HG02798 (cell line): ENCODE data around the gene TNFRSF21.
"Not testable (repeated sequence)": the region's sequence is repeated elsewhere in the genome, so short reads cannot be mapped to it uniquely, and the experiment has no call there.

ENCODE experiments used
- ATAC-seq: cut with Tn5 transposase; IDR thresholded peaks from one replicate; pipeline ENCODE4 v1.9.1; 2021; ENCODE audit warnings: mild to moderate bottlenecking; ENCODE audit not compliant: unreplicated experiment, poor library complexity

The TNFRSF21 gene

DNA sequence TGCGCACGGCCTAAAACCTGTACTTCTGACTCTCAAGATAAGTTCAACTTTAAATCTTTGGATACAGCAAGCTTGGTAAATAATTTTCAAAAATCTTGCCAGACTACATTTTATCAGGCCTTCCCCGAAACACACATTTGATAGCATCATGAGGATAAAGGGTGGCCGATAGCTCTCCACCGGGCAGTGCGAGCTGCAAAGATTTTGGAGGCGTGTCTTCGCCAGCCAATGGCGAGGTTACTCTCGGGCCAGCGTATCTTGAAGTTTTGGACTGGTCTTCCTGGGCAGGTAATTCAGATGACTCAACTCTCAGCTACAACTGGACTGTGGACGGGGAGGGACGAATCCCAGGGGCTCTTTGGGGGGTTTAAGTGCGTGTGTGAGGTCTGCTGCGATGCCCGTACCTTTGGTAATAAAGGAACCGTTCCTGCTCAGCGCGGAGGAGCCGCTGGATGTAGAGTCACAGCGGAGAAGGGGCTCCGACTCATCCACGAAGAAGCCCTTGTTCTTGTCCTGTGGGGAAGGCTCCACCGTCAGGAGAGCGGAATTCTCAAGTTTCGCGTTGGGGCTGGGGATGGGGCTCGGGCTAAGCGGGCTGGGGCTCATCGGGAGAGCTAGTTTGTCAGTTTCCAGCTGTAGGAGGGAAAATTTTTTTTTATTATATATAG lies 75.3 kb downstream of the TNFRSF21 start:
- ATAC-seq, result no peak

DNA sequence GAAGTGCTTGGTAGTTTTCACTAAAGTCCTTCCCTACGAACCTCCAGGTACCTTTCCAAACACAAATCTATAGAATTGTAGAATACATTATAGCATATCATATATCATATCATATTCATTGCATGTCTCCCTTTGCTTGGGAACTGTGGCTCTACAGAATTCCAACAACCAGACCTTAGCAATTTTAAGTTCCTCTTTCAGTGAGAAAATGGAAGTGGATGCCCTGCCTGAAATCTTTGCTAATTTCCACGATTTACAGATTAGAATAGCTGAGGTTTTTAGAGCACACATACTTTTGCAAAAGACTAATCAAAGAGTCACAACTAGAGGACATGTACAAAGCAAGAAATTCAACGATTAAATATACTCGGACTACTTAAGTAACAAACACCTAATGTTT lies 78.6 kb downstream of the TNFRSF21 start:
- no peak for ATAC-seq

DNA sequence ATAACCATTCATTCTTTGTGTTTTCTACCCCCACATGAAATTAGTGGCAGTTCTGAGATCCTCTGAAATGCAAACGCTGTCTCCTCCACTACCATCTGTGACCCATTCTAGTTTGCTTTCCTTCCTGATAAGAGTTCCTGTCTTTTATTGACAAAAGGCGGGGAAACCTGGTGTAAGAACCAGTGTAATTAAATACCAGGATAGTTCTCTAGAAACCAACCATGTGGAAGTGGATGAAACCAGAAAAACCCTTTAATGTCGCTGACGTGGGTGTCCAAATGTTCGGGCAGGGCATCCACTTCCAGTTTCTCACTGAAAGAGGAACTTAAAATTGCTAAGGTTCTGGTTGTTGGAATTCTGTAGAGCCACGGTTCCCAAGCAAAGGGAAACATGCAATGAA lies 79.1 kb downstream of the TNFRSF21 start:
- ATAC-seq, result no peak

DNA sequence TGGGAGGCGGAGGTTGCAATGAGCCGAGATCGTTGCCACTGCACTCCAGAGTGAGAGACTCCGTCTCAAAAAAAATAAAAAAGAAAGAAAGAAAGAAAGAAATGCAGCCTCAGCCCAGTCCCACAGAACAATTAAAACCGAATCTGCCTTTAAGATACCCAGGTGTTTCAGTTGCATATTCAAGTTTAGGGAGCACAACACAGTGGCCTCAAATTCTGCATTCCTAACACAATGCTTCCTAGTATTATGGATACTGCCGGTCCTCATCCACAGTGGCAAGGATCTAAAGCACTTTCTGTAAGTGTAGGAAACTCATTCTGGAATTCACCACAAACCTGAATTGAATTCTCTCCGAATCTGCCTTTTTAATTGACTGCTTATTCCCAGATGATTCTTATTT lies 80.5 kb downstream of the TNFRSF21 start:
- ATAC-seq, result no peak

DNA sequence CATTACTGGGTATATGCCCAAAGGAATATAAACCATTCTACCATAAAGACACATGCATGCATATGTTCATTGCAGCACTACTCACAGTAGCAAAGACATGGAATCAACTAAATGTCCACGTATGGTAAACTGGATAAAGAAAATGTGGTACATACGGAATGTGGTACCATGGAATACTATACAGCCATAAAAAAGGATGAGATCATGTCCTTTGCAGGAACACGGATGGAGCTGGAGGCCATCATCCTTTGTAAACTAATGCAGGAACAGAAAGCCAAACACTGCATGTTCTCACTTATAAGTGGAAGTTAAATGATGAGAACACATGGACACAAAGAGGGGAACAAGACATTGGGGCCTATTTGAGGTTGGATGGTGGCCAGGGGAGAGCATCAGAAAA lies 81.6 kb downstream of the TNFRSF21 start:
- not testable (repeated sequence) for ATAC-seq

DNA sequence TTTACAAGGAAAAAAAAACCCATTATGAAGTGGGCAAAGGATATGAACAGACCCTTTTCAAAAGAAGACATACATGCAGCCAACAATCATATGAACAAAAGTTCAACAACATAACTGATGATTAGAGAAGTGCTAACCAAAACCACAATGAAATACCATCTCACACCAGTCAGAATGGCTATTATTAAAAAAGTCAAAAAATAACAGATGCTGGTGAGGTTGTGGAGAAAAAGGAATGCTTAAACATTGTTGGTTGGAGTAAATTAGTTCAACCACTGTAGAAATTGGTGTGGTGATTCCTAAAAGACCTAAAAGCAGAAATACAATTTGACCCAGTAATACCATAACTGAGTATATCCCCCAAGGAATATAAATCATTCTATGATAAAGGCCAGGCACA lies 86.5 kb downstream of the TNFRSF21 start:
- not testable (repeated sequence) for ATAC-seq

DNA sequence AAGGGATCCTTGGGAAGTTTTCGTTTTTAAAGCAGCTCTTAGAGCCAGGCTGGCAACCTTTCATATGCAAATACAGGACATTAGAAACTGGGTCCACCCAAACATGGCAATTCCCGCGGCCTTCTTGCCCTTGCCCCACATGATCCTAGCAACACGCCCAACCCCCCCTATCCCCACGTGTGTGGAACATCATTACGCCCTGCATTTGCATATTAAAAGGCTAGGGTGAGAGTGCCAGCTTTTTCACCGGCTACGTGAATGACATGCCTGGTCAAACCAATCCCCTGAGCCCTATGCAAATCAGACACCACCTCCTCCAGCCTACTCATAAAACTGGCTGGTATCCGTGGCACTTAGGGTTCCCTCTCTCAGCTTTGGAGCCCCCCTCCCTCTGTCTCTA lies 88.1 kb downstream of the TNFRSF21 start:
- no peak for ATAC-seq

DNA sequence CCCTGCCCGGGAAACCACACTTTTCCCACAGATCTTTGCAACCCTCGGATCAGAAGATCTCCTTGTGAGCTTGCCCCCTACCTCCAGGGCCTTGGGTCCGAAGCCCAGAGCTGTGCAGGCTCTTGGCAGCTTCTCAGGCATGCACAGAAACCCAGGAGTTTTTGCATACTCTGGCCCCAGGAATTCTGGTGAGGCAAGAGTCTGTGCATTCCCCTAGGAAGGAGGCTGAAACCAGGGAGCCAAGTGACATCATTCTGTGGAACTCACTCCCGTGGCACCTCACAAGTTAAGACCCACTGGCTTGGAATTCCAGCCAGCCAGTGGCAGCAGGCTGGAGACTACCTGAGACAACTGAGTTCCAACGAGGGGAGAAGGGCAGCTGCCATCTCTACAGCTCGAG lies 100.1 kb downstream of the TNFRSF21 start:
- ATAC-seq, result no peak

DNA sequence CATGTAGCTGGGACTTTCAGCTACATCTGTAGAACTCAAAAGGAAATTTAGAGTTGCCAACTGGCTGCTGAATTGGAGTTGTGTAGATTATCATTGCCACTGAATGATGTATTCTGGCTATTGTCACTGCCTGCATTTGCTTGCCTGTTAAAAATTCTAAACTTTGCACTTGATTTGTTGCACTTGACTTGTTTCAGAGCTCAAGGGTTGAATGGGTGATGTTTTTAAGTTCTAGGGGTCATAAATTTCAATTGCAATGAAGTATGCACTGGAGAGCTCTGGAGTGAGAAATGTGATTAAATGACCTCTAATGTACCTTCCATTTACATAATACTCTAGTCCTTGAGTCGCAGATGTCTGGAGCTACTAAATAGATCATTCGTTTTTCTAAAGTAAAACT lies 102.4 kb downstream of the TNFRSF21 start:
- no peak for ATAC-seq

DNA sequence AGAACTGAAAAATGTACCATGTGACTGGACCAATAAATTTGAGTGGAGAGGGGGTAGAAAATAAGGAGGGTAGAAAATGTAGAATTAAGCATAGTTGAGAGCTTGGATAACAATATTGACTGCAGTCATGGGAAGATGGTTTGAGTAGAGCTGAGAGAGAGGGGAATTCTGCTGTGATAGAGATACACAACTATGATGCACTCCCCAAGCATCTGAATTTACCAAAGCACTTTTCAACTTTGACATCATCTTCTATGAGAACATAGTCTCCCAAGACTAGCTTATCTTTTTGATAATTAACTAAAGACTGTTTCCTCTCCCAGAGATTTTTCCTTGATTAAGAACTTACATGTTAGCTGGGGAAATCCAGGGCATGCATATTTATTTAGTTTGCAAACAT lies 103.1 kb downstream of the TNFRSF21 start:
- no peak for ATAC-seq

DNA sequence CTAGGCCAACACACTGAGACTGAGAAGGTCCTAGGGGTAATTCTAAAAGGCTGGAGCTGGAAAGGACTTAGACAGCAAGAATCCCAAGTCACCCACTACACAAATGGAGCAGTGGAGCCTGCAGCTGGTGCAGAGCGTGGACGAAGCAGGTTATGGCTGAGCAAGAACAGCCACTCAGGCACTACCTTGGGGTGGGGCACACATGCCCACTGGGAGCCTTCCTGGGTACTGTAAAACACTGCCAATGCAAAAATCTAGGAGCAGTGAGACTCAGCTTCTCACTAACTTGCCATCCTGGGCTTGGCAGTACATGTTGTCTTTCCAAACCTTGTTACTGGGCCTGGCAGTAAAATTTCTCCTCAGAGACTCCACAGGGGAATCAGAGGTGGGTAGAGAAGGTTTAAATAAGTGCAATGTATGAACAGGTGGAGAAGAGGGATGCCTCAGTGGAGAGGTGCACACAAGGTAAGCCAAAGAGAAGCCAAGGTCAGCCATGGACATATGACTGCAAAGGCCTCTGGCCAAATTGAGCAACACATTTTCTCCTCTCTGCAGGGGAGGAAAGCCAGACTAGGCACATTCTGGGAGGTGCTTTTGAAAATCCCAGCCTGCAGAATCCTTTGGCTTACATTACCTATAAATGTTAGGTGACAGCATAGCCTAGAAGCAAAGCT lies 105.6 kb downstream of the TNFRSF21 start:
- ATAC-seq, result no peak

DNA sequence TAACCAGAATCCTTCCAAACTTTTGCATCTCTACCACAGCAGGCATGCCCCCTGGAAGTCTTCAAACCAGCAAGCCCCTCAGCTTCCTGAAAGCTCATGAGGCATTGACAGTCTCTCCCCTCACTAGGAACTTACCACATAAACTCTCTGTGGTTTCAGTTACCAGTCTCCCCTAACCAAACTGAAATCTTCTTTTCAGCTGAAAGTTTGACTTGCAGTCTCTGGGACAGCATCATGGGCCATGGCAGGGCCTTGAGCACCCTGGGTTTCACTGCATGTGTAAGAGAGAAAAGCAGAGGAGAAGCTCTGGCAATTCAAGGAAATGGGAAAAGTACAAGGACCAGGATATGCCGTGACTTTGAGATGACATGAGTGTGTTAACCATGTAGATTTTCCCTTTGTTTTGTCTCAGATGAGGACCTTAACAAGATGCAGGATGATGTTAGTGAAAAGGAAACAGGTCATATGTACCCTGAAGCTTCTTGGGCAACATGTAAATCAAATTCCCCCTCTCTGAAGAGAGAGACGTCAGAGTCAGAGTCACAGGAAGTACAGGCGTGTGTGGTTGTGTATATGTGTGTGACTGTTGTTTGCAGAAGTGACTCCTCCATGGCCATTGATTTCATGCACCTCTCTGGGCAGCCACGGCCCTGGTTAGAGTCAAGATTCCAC lies 106.3 kb downstream of the TNFRSF21 start:
- peak; percentile 87 for ATAC-seq

DNA sequence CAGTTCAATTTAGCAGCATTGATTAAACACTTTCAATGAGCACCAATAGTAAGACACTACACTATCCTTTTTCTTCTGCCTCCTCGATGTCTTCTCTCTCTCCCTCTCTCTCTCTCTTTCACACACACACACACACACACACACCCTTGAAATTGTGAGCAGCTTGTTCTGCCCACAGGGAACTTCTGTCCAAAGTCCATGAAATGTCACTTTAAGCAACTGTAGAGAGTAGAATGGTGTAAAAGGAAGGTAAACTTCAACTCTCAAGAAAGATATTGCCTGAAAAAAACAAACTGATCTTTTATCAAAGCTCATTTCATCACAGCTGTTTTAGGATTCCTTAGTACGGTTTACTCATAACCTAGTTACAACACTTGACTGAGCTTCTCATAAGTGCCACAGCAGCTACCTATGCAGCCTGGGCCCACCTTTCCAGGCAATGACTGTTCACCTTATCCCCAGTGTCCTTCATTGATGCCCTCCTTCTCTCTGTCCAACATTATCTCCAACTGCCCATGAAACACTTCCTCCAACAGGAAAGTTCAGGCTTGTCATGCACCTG lies 107.0 kb downstream of the TNFRSF21 start:
- ATAC-seq, result no peak

DNA sequence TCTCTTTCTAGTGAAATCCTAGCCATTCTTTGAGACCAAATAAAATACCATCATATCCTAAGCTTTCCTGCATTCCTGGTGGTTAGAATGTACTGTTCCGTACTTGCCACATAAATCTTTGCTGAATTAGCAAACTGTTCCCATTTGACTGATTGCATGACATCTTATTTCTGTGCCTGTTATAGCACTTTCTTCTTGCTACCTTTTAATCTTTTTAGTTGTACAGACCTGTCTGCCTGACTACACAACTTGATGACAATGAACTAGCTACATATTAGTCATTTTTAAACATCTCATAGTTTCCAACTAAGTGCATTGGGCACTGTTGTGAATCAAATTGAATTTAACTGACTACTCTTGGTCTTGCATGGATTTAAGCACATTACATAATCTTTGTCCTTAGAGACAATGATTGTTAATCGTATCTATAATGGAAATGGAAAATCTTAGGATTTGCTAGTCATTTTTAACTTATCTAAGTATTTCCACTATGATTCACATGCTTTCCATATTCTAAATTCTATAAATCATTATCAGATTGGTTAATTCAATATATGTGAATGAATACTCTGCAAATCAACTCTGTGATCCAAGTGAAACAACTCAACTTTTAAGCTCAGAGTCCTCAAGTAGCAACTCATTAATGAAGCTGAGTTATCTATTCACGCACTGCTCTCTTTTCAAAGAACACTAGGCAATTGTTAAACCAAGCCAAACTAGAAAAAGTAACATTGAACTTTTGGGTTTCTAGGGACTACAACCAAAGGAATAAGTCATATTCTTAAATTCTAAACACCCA lies 109.0 kb downstream of the TNFRSF21 start:
- ATAC-seq, result no peak

DNA sequence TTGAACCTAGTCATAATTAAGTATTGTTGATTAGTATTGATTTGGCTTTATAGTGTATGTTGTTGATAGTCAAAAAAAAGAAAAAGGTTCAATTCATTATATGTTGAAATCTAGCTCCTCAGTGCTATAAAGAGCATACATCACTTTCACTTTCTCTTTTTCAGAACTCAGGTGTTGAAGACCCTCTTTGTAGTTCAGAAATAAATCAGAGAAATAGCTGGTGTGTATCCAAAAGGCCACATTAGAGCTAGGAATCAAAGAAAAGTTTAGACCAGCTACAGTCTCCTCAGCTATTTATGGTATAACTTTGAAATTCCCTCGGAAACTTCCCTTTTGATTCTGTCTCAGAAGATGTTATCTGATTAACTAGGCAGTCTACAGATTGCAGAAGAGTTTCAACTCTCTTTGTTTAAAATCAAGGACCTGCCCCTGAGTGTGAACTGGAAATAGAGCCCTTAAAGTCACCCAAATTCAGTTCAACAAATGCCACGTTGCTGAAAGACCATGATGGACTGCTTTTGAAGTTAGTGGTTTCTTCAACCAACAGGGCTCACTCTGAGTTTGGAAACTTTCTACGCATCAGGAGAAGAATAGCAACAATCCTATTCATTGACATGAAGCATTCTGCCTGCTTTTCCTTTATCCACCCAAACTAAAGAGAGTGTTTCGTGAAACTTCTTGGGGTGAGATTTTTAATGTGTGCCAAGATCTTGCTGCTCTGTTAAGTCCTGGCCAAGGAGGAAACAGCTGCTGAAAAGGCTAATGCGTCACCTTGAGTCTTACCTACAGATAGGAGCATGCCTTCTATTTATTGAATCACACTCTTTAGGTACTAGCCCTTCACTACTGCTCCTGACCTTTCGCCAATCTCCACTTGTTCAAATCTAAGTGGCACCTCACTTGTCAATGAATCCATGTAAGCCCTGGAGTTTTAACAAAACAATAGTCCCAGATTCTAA lies 111.7 kb downstream of the TNFRSF21 start:
- ATAC-seq, result no peak

DNA sequence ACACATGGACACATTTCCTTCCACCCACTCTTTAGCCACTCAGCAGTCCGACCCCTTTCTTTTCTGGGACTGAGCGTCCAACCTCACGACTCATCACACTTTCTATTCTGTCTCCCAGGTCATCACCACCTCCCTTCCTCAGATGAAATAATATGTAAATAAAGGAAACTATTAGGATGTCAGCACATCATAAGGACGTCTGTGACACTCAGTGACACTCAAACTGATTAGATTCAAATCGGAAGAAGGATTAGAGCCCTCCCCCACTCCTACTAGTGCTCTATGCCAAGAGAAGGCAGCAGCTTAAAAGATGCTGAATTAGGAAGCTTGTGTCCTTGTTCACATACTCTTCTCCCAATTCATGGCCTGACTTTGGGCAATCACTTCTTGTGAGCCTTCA lies 113.6 kb downstream of the TNFRSF21 start:
- no peak for ATAC-seq

DNA sequence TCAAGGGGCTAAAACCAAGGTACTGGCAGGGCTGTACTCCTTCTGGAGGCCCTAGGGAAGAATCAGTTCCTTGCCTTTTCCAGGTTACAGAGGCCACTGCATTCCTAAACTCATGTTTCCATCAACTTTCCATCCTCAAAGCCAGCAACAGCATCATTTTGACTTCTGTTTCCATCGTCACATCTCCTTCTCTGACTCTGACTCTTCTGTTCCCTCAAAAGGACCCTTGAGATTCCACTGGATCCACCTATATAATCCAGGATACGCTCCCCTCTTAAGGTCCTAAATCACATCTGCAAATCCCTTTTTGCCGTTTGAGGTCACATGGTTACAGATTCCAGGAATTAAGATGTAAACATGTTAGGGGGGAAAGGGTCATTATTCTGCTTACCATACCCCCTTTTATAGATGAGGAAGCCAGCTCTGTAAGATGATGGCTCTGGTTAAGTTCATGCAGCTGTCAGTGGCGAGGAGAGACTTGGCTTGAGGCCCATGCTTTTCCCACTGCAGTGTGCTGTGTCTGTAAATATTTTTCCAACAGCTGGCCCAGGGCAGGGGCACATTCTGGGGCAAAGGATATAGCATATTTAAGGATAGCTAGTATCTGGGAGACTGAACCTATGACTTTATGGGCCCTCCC lies 114.6 kb downstream of the TNFRSF21 start:
- ATAC-seq, result no peak

DNA sequence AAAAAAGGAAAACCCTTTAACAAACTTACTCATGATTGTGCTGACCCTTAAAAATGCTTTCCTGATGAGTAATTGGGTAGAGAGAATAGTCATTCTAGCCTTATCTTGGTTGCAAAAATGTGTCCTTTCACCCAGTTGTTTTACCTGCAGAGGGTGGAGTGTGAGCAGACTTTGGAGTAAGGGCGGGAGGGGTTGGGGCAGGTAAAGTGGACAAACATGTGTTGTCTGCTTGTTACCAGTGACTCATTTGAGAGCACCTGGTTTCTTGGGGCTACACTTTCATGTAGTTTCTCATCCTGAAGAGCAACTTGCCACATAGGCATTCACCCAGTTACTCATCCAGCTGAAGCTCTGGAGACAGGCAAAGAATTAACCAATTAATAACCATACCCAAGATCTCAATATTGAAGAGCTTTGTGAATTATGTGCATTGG lies 121.1 kb downstream of the TNFRSF21 start:
- no peak for ATAC-seq
